HG03520 (cell line): ENCODE data around the gene PDIA6.
A peak's percentile ranks its signal among the peaks of the same experiment; 100 is the strongest.

Experiments used
- ATAC-seq: cut with Tn5 transposase; IDR thresholded peaks from one replicate; pipeline ENCODE4 v1.9.1; 2021; ENCODE audit warnings: mild to moderate bottlenecking, moderate library complexity; ENCODE audit not compliant: unreplicated experiment

Gene PDIA6, protein sequence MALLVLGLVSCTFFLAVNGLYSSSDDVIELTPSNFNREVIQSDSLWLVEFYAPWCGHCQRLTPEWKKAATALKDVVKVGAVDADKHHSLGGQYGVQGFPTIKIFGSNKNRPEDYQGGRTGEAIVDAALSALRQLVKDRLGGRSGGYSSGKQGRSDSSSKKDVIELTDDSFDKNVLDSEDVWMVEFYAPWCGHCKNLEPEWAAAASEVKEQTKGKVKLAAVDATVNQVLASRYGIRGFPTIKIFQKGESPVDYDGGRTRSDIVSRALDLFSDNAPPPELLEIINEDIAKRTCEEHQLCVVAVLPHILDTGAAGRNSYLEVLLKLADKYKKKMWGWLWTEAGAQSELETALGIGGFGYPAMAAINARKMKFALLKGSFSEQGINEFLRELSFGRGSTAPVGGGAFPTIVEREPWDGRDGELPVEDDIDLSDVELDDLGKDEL

GRCh38 chr2:10812362-10813162, at the start of gene PDIA6:
Gene PDIA6, minus strand, starts transcription at chr2:10812785. Its CDS starts 89 bp downstream, at chr2:10812696.
- ATAC-seq, result peak; percentile 87

DNA sequence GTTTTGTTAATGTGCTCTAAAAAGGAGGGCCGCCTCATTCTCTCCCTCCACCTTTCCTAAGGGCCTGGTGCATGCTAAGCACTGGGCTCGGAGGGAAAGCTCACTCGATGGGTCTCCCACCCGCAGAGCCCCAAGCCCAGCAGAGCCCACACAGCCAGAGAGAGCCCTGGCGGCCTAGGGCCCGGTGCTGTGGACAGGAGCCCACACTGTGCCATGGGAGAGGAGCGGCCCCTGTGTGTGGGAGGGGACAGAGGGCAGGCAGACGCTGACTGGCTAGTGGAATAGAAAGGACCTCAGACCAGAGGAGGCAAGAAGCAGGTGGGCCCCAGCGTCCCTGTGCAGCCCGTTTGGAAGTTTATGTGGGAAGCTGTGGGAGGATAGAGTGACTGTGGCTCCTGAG, 49.7 kb upstream of the PDIA6 start:
- ATAC-seq, result no peak

DNA sequence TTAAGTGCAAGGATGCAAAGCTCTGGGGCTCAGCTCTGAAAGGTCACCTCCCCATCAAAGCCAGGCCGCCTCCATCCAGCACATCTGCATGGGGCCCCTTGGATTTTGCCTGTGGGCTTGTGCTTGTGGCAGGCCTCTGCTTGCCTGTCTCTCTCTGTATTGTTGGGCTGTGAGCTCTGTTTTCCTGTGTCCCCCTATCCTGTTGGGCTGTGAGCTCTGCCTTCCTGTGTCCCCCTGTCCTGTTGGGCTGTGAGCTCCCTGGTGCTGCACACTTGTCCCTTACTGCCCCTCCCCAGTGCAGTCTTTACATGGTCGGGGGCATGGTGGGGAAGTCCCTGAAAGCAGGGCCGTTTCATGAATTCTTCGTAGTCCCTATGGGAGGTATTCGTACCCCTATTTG, 49.2 kb upstream of the PDIA6 start:
- ATAC-seq, result no peak

DNA sequence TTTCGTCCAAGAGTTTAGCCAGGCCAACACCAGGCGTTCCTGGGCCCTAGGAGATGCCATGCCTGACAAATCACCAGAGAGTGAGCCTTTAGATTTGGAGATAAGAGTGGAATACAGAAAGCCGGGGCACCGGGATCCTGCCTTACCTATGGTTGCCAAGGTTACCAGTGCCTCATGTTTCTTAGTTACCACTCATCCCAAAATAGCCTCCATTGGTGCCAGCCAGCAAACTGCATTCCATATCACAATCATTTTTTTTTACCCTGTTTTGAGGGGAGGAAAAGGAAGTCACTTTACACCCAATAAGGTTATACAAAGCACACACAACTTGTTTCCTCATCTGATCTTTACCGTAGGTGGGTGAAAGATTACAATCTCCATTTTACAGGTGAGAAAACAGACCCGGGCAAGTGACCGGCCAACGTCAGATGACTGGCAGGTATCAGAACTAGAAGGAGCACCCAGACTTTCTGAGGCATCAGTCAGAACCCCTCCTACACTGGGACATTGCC, 48.3 kb upstream of the PDIA6 start:
- ATAC-seq, result no peak

- ATAC-seq, result no peak
These were observed 47.7 kb upstream of the PDIA6 start for GRCh38 chr2:10860081-10860813.

DNA sequence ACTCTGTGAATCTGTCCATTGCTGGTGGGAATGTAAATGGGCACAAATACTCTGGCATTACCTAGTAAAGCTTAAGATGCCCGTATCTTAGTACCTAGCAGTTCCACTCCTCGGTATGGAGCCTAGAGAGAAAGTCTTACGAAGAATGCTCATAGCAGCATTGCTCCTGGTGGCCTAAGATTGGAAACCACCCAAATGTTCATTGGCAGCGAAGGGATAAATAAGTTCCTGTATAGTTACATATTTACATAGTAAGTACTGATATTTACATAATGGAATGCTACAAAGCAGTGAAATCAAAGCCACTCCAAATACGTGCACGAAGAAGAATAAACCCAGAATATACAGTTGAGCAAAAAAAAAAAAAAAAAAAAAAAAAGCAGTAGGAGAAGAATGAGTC, 46.7 kb upstream of the PDIA6 start:
- no peak for ATAC-seq

- ATAC-seq, result no peak
These were observed 36.0 kb upstream of the PDIA6 start for GRCh38 chr2:10848541-10848940.

GRCh38 chr2:10847008-10847407, 34.4 kb upstream of the PDIA6 start:
- ATAC-seq, result no peak

- no peak for ATAC-seq
These were observed 33.7 kb upstream of the PDIA6 start for GRCh38 chr2:10846110-10846861.

GRCh38 chr2:10845640-10846039, 33.1 kb upstream of the PDIA6 start:
- ATAC-seq, result no peak

- no peak for ATAC-seq
These were observed 31.5 kb upstream of the PDIA6 start for GRCh38 chr2:10844097-10844496.

DNA sequence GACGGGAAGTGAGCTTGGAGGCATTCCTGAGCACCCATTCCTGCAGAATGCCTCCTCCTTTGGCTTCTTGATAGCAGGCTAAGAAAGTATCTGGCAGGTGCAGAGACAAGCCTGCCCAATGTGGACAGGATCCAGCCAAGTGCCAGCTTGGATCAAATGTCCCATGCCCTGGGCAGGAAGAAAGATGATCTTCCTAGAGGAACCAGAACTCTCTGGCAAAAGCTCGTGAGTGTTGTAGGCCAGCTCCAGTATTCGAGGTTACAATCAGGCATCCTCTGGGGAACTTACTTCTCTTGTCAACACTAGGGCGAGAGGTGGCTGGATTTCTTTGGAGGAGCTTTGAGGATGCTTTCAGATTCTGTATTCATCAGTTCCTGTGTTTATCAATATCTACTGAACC, 29.9 kb upstream of the PDIA6 start:
- ATAC-seq, result no peak

DNA sequence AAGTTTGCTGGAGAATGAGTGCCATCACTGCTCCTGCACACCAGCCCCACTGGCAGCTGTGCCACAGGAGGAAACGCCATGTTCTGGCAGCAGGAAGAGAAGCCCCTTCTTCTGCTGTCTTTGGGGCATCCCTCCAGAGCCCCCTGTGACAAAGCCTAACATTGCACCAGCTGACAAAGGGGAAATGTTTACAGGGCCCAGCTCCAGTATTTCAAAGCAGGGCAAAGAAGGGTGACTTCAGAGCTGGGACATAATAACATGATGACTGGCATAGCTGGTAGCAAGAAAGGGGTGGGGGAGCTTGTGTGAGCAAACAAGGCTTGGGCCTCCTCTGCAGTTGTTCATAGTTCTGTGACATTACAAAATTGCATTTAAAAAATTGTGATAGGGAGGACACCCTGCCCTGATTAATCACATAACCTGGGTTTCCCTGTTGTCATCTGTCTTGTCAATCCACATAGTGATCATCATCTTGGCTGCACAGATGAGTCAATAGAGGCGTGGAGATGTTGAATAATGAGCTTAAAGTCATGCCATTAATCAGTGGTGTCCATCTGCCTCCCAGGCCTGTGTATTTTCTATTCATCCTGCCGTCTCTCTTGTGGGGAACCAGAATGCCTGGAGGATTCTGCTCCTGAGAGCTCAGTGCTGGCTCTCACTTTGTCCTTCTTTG, 29.1 kb upstream of the PDIA6 start:
- no peak for ATAC-seq

- no peak for ATAC-seq
These were observed 27.2 kb upstream of the PDIA6 start for GRCh38 chr2:10839813-10840212.

GRCh38 chr2:10838734-10839133, 26.1 kb upstream of the PDIA6 start:
- ATAC-seq, result no peak

GRCh38 chr2:10837298-10838266, 25.0 kb upstream of the PDIA6 start:
- no peak for ATAC-seq

- no peak for ATAC-seq
These were observed 22.7 kb upstream of the PDIA6 start for GRCh38 chr2:10835052-10835970.
